Measurements from ENCODE around the gene RGS1.
A peak's percentile ranks its signal among the peaks of the same experiment; 100 is the strongest.

RGS1 gene

GRCh38 chr1:192610112-192610889, 34.7 kb downstream of the RGS1 start:
- no peak overlapping the region for H3K27ac ChIP-seq
- TF ChIP-seq ZFX (IDR thresholded peaks at IDR 0.05) = no peak
- TF ChIP-seq, protein P1, sequence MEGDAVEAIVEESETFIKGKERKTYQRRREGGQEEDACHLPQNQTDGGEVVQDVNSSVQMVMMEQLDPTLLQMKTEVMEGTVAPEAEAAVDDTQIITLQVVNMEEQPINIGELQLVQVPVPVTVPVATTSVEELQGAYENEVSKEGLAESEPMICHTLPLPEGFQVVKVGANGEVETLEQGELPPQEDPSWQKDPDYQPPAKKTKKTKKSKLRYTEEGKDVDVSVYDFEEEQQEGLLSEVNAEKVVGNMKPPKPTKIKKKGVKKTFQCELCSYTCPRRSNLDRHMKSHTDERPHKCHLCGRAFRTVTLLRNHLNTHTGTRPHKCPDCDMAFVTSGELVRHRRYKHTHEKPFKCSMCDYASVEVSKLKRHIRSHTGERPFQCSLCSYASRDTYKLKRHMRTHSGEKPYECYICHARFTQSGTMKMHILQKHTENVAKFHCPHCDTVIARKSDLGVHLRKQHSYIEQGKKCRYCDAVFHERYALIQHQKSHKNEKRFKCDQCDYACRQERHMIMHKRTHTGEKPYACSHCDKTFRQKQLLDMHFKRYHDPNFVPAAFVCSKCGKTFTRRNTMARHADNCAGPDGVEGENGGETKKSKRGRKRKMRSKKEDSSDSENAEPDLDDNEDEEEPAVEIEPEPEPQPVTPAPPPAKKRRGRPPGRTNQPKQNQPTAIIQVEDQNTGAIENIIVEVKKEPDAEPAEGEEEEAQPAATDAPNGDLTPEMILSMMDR (conservative IDR thresholded peaks at IDR 0.05) = peak; percentile 82

- TF ChIP-seq, protein P1 (conservative IDR thresholded peaks at IDR 0.05) = no peak
- no peak for TF ChIP-seq ZFX (IDR thresholded peaks at IDR 0.05)
- no peak overlapping the region for H3K27ac ChIP-seq
Observed at GRCh38 chr1:192615055-192615454, 39.5 kb downstream of the RGS1 start.

DNA sequence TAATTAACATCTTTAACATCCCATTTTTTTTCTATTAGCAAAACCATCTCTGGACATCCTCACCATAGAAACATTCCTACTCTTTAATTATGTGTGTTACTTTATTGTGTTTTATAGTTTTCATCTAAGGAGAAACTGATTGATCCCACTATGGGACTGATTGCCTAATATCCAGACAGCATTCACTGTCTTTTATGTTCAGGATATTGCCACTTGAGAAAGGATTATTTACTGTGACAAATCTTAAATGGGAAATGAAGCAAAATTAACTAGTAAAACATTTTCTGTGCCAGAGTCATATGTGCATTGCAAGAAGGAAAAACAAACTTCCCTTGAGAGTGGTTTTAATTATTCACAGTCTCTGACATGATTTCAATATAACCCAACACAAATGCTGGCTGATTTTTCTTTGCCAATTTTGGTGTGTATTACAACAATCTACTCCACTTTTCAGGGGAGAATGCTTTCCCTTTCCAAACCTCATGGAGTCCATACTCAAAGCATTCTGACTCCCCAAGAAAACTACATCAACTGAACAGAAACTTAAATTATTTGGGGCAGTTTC, 44.6 kb downstream of the RGS1 start:
- TF ChIP-seq, protein P1 (conservative IDR thresholded peaks at IDR 0.05) = no peak
- TF ChIP-seq ZFX (IDR thresholded peaks at IDR 0.05) = no peak
- H3K27ac ChIP-seq = no peak overlapping the region

GRCh38 chr1:192626366-192627179, 51.0 kb downstream of the RGS1 start:
- no peak overlapping the region for H3K27ac ChIP-seq
- TF ChIP-seq, protein P1 (conservative IDR thresholded peaks at IDR 0.05) = no peak
- no peak for TF ChIP-seq ZFX (IDR thresholded peaks at IDR 0.05)

GRCh38 chr1:192627901-192628300, 52.3 kb downstream of the RGS1 start:
- TF ChIP-seq, protein P1 (conservative IDR thresholded peaks at IDR 0.05) = no peak
- TF ChIP-seq ZFX (IDR thresholded peaks at IDR 0.05) = no peak

DNA sequence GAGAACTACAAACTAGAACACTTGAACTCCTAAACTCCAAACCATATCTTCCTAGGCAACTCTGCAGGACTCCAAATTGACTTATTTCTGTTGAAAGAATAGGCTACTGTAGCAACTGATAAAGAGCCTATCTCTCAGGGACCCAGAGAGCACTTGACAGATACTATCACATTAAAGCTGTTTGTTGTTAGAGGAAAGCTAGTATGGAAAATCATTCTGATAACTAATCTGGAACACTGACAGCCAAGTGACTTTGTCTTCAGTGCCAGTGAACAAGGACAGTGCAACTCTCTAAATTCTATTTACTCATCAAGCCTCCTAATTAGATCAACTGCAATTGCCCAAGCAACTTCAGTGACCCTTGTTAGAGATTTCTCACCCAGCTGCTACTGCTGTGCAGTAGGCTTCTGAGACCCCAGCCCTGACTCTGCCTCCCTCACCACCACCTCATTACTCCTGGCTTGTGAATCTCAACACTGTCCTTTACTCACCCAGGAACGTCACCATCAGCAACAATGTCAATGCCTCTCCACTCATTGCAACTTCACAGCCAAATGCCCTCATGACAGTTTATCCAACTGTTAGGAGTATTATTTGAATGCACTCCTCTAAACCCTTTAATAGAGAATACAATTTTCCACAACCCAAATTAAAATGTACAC, 53.0 kb downstream of the RGS1 start:
- TF ChIP-seq ZFX (IDR thresholded peaks at IDR 0.05) = no peak
- TF ChIP-seq, protein P1 (conservative IDR thresholded peaks at IDR 0.05) = no peak
- H3K27ac ChIP-seq = no peak overlapping the region

More at GRCh38 chr1:192627901-192628300, 52.3 kb downstream of the RGS1 start:
- H3K27ac ChIP-seq = no peak overlapping the region

Measured in C4-2B (cell line).